GM18520 (cell line): ENCODE results near the gene NR5A2.

Experiments used
- ATAC-seq: cut with Tn5 transposase; IDR thresholded peaks from one replicate; pipeline ENCODE4 v1.9.1; 2021; ENCODE audit not compliant: unreplicated experiment

NR5A2 gene

DNA sequence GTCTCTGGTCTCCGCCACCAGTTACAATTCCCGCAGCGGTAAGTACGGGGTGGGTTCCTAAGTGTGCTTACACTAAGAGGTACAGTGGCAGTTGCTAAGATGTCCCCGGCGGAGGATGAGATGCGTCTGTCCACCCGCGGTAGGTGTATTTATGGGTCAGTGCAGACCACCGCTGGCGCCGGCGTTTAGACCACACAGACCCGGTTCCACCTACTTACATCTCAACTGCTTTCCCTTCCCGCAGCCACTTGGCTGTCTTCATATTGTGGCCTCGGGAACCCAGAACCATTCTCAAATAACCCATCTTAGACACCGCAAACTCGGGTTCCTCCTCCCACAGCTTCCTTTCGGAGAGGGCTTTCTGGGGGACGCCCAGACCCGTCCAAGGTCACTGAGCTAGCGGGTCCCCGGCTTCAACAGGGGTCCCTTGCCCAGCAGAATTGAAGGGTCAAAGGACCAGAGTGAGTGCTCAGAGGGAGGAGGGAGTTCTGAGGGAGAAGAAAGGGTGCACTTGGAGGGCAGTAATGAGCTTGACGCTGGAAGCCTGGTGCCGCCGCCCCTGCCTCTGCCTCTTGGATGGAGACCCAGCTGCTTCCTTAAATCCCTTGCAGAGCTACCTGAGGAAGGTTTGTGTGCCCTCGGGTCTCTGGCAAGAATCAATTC, 8.6 kb downstream of the NR5A2 start:
- no peak for ATAC-seq

DNA sequence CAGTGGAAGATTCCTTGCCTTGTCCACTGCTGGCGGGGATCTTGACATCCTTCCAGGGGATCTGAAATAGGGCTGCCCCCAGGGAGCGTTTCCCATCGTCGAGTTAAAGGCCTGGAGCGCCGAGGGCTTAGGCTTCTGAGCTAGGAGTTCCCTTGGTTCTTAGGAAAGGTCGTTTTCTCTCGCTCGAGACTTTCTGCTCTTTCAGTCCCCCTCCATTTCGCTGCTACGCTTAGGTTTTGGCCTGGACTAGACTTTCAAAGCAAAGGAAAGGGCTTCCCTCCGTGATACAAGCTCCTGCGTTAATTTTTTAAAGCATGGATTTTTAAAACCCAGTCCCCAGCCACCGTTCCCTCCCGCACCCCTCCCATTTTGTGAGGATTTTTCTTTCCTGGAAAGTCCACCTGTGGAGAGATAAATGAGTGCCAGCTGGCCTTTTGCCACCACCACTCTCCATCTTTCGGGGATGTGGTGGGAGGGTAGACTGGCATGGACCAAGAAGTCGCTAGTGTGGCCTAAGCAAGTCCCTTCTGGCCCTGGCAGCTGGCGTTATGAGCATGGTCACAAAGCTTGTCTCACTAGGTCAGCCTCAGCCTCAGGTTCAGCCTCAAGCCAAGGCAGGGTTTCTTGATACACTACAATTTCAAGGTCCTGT, 9.2 kb downstream of the NR5A2 start:
- no peak for ATAC-seq

DNA sequence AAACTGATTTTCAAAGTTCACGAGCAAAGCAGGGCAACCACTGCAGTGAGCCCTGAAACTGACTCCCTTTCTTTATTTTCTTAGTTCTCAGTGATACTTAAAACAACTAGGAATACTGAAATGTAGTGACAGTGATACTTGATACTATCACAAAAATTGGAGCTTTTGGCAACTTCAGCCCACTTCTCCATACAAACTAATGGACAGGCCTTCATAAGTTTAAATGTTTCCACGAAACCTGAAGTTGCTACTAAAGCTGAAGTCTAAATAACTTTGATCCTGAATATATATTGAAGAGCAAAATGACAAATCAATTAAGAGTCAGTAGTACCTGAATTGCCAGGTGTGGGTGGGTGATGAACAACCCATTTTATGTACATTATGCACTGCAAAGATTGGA, 10.0 kb downstream of the NR5A2 start:
- ATAC-seq, result no peak

DNA sequence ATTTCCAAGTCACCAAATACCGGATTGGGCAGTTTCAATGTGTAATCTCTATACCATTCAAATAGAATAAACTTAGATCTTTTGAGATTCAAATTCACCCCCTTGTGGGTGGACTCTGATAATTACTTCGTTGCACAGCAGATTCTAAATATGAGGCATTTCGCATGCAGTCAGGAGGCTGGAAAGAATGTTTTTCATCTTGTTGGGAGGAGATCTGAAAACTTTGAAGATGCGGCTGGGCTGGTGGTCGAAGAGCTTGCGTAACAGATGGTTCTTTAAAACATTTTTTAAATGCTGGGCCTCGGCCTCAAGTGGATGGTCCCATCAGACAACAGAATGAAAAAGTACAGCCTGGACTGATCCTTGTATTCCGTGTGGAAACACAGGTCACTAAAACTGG, 10.4 kb downstream of the NR5A2 start:
- ATAC-seq, result no peak

DNA sequence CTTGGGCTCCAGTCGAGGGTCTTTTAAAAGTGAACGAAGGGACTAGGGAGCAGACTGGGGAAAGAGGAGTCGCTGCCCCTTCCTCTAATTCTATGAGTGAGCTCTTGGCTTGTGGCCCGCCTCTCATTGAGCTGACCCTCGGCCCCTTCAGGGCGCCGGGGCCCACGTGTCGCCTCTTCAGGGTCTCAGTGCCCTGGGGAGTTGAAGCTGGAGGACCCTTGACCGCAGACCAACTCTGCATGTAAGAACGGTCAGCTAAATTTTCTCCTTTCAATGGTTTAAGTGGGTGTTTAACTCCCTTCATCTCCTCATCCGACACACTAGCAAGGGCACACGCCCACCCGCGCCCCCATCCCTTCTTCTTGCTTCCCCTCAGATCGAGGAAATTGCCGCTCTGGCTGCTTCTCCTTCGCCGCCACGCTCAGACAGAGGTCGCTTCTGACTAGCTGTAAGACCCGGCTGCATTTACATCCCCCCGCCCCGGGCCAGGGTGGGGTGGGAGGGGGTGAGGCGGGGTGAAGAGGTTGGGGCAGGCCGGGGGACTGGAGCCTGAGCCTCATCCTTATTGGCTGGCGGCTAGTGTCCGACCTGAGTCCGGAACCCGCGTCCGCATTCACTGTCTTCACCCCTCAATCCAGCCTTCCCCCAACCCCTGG, 10.9 kb downstream of the NR5A2 start:
- ATAC-seq, result no peak

DNA sequence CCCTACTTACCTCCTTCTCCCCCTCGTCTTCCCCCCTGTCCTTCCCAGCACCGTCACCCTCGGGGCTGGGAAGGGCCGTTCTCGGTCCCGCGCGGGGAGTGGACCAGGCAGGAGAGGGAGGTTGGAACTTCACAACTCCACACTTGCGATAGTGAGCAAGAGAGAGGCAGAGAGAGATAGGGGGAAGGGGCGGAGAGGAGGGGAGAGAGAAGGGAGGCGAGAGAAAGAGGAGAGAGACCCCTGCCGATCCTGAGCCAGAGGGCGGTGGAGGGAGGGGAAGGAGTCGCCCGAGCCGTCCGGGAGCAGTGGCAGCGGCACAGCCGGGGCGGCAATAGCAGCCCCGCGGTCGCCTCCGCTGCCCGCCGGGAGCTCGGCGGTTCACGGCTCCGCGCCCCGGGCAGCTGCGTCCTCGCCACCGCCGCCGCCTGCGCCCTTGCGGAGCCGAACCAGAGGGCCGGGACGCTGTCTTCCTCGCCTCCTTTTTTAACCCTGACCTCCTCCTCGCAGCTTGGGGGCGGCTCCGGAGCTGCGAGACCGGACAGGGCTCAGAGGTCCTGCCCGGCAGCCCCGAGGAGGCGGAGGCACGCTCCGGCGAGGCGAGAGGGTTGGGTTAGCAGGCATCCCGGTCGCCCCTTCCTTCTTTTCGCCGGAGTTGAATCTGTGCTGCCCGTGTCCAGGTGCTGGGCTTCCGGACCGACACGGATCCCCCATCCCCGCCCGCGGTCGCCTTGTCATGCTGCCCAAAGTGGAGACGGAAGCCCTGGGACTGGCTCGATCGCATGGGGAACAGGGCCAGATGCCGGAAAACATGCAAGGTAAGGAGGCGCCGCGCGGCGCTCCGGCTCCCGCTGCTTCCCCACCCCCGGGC, 11.7 kb downstream of the NR5A2 start:
- no peak for ATAC-seq

DNA sequence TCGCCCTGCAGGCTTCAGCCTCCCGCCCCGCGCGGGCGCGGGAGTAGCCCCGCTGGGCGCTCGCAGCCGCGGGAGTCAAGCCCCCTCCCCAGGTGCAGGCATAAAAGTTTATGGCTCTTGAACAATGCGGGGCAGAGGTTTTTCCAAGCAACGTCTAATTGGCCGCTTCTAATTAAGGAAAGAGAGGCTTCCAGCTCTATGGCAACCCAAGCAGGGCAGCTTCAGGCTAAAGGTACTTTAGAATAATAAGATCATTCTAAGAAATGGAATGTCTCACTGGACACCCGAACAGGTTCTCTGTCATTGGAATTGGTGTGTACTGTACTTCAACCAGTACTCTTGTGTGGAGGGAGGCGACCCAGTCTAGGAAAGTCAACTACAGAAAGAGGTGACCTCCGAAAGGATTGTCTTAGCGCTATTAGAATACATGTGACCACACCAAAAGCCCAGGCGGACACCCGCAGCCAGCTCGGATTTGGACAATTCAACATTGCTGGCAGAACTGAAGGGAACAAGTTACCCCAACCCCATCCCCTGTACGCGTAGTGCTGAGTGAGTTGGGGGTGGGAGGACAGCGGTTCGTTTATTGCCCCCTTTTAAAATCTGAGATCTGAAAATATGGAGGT, 12.5 kb downstream of the NR5A2 start:
- ATAC-seq, result no peak

DNA sequence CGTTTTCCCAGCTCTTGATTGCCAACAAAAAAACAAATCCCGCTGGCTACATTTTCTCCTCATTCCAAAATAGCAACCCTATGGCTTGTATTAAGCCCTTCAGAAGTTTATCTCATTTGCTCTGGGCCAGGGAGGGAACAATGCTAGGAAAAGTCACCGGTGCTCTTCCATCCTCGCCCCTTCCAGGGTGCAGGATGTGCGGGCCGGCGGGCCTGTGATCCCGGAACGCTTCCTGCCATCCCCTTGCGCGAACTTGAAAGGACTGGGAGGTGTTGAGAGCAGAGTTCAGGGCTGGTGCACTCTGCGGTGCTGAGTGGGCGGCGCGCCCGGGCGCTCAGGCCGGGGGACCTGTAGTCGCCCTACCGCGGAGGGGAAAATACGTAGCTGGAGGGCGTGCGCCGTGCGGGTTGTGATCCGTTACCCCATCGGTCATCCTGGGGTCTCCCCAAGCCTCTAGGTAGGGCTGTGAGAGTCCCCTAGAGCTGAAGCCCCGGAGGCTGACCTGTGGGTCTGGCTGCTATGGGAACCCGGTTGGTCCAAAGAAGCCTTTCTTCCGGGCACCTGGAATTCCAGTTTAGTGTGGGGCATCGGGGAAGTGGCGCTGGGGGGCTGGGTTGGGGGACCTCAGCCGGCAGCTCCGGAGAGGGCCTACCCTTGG, 13.1 kb downstream of the NR5A2 start:
- ATAC-seq, result no peak

DNA sequence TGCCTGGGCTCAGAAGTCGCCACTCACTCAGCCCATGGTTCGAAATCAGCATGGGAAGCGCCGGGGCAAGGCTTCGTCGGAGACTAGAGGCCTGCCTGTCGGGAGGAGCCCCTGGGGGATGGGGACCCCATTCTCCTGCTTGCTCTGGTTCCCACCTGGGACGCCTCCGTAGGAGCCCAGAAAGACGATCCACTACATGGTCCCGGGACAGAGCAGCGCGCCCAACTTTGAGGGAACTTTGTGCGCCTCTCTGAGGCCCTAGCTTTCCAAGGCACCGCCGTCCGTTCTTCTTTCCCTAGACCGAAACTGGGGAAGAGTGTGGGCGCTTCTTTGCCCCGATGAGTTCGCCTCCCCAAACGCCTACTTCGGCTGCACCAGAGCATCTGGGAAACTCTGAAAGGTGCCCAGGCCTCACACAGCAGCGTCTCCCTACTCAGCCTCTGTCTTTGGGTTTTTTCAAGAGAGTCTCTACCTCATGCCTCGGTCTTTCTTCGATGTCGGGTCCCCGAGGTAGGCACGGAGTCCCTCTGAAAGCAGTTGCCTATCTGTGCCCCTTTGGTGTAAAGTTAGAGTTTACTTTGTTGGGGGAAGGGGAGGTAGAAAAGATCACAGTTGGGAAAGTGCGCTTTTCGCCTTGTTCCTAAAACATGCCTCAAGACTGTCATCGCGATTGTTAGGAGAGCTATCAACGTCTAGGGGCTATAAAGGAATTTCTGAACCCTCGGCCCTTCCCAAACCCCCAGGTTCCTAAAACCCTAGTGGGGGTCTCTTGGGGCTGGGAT, 14.0 kb downstream of the NR5A2 start:
- no peak for ATAC-seq

DNA sequence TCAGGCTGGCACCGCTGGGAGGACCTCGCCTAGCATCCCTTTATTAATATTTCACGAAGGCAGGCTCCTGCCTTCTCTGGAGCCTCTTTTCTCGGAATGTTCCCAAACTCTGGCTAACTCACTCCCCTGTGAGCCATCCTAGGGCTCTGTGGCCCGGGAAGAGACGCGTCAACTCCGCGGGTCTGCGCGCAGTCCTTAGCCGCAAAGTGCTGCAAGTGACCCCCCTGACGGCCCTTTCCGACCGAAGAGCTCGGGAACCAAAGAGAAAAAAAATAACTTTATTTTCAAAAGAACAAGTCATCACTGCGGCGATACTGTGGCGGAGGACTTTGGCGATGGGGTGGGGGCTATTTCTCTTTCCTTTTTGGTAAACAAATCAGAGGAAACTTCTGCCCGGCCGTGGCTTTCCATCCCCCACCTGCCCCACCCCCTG, 14.6 kb downstream of the NR5A2 start:
- no peak for ATAC-seq

DNA sequence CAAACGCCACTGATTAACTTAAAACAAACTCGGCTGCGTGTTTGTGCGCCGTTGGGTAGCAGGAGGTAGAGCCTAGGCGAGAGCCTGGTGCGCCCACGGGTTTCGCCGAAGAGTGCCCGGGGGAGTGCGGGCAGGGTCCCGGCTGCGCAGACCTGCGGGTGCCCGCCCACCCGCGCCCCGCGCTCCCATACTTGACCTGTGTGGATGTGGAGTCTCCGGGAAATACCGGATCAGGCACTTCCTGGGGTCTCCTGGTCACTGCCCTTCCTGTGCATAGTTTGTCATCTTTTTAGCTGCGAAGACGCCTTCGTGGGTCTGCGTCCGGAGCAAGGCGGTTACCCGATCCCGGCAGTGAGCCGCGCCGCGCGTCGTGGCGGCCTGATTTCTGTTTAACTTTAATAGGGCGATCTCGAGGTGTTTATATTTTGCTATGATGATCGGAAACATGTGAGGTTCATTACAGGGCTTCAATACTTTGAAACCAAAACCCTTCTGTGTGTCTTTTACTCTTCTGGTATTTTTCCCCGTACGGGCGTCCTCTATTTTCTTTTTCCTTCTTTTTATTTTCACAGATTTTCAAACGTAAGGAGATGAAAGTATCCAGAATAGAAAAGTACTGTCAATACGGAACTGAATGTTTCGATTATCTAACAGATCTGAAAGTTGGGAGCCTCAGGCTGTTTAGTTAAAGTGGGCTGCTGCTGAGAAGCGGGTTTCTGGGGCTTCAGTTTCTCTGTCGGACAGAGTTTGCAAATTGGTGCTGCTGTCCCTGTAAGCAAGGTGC, 15.2 kb downstream of the NR5A2 start:
- no peak for ATAC-seq

DNA sequence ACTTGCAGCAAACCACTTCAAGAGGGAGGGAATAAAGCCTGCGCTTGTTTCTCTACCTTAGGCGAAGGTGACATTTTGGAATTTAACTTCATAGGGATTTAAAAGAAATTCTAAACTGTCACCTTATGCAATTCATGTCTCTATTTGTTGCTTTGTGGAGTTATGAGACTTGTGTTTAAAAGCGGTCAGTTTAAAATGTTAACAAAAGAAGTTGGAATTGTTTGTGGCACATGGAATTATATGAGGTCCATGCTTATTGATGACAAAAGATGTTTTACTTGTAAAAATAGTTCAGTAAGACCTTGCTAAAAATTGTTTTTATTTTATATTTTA, 15.8 kb downstream of the NR5A2 start:
- ATAC-seq, result no peak

DNA sequence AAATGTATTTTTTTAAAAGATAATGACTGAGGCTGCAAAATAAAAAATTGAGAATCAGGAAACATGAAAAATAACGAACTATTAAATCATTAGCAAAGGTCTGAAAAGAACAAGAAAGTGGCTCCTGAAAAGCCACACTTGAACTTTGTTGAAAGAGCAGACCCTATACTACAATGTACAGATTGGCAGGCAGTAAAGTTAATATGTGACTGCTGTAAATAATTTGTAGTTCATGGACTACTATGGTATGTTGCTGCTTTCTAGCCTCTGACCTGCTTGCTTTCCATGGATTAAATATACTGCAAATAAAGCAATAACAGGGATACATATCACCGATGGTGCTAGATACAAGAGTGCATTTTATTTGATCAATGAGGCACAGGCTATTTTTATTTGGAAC, 18.6 kb downstream of the NR5A2 start:
- no peak for ATAC-seq

DNA sequence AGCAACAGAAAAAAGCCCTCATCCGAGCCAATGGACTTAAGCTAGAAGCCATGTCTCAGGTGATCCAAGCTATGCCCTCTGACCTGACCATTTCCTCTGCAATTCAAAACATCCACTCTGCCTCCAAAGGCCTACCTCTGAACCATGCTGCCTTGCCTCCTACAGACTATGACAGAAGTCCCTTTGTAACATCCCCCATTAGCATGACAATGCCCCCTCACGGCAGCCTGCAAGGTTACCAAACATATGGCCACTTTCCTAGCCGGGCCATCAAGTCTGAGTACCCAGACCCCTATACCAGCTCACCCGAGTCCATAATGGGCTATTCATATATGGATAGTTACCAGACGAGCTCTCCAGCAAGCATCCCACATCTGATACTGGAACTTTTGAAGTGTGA, 20.7 kb downstream of the NR5A2 start:
- no peak for ATAC-seq

DNA sequence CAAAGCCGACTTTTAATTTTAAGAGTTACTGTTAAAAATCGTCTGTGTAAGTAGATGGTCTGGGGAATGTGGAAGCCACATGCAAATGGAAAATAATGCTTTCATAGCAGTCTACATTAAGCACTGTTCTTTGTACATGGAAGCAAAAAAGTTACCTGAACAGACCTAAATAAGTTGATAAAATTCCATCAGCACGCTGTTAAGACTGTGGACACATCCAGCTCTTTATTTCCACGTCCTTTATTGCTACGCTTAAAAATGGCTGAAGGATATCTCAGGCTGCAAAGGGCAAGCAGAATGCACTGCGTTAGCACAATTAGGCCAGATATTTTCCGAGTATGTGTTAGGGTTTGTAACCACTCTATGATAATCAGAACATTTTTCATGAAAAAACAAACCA, 22.3 kb downstream of the NR5A2 start:
- no peak for ATAC-seq

DNA sequence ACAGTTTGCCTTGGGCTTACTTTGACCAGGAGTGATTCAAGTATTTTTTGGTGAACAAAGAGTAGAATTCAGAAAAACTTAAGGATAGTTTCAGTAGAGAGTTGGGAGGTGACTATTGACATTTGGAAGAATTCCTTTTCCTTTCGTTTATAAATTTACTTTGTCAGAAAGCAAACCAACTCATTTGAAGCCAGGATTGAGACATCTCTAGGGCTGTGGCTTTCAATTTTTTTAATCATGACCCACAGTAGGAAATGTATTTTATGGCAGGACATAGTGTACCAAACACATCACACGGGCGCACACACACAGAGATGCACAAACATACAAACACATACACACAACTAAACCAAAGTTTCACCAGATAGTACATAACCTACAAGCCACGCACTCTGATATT, 24.1 kb downstream of the NR5A2 start:
- no peak for ATAC-seq

DNA sequence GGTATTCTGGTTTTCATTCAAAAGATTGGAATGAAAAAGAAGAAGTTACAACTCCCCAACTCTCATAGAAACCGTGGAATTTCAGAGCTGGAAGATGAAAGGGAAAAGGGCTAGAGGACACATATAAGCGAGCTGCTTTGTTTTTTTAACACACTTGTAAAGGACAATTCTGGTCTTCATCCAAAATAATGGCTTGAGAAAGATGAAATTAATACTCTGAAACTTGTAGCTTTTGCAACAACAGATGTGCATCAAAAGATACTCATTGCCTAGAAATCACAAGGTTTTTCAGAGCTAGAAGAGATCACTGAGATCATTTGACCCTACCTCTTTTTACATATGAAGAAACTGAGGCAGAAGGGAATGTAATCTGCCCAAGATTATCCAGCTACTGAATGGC, 25.6 kb downstream of the NR5A2 start:
- ATAC-seq, result no peak

DNA sequence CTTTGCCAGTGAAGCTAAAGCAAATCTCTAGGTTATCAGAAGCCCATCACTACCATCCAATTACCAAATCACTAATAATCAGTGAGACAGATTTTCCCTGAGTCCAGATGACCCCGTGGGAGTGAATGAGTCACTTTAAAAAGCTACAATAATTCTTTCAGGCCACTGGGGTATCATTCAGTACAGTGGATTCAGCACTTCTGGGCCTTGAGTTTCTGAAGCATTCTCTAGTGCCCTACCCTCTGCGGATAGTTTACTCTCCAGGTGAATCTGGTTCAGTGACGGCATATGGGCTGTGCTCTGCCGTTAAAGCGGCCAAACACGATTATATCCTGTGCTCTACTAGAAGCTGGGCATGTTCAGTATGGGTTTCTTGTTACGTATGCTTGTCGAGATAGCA, 26.1 kb downstream of the NR5A2 start:
- no peak for ATAC-seq

DNA sequence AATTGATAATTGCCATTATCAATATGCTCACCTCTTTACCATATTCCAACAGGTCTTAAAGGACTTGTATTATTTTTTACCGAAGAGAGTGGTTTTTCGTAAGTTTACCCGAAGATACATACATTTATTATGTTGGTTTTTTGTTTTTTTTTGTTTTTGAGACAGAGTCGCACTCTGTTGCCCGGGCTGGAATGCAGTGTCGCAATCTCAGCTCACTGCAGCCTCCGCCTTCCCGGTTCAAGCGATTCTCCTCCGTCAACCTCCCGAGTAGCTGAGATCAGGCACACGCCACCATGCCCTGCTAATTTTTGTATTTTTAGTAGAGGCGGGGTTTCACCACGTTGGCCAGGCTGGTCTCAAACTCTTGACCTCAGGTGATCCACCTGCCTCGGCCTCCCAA, 30.8 kb downstream of the NR5A2 start:
- ATAC-seq, result no peak
